HG03135 (cell line): ENCODE data around the gene NMT2.
"Not testable (repeated sequence)": the region's sequence is repeated elsewhere in the genome, so short reads cannot be mapped to it uniquely, and the experiment has no call there.

ENCODE experiments used
- ATAC-seq: cut with Tn5 transposase; IDR thresholded peaks from one replicate; pipeline ENCODE4 v1.9.1; 2021; ENCODE audit warnings: mild to moderate bottlenecking, moderate library complexity; ENCODE audit not compliant: unreplicated experiment

NMT2 gene

DNA sequence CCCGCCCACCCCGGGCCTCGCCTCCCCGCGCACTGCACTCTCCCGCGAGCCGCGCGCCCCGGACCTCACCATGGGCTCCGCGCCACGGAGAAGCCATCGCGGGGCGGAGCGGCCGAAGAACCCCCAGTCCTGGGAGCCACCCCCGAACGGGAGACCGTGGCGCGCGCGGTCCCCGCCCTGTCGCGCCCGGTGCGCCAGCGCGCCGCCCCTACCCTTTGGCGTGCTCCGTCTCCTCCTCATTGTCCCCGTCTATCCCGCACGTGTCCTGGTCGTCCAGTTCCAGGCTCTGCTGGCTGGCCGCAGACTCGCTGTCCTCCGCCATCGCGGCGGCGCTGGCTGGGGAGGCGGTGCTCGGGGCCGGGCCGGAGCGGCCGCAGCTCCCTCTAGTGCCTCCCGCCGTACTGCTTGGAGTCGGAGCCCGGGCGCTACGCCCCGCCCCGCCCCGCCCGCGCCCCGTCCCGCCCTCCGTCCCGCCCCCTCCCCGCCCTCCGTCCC lies at the start of gene NMT2:
Gene NMT2 (minus strand): TSS at position 403 of the 495 bp plus-strand sequence. CDS start 81 bp downstream, at position 322.
- ATAC-seq: peak; percentile 90

GRCh38 chr10:15216700-15217099 lies 48.2 kb upstream of the NMT2 start:
- ATAC-seq: no peak

DNA sequence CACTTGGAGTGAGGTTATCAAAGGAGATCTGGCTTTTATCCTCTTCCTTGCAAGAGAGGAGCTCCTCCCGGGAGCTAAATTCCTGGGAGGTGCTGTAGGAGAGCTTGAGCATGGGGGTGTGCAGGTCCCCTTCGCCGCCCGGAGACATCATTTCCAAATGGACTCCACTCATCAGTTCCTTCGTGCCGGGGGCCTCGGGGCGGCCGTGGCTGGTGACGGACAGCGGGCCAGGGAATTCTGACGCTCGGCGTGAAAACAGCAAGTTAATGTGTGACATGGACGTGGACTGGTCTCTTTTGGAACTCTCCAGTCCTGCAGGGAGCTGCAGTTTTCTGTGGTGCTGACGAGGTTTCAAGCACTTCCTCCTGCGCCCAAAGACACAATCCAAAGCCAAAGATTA lies 45.7 kb upstream of the NMT2 start:
- no peak for ATAC-seq

- no peak for ATAC-seq
Observed at GRCh38 chr10:15213461-15213861, 45.0 kb upstream of the NMT2 start.

DNA sequence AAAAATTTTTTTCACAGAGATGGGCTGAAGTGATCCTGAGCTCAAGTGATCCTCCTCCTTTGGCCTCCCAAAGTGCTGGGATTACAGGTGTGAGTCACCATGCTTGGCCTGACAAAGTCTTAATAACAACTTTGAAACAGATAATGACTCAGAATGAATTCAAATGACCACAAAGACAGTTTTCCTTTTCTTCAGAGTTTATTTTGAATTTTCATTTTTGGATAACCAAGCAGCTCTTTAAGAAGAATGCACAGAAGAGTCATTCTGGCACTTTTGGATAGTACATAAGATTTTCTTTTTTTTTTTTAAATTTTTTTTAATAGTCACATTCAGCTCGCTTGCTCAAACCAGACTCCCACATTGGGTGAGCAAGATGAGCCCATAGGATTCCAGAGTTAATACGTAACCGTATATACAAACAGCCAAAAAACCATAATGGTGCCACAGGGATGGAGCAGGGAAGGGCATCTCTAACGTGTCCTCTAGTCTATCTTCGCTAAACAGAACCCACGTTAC lies 43.0 kb upstream of the NMT2 start:
- ATAC-seq: no peak

- ATAC-seq: no peak
Observed at GRCh38 chr10:15210521-15210920, 42.0 kb upstream of the NMT2 start.

GRCh38 chr10:15209827-15210509 lies 41.5 kb upstream of the NMT2 start:
- ATAC-seq: no peak

GRCh38 chr10:15208221-15208620 lies 39.7 kb upstream of the NMT2 start:
- ATAC-seq: no peak

- ATAC-seq: not testable (repeated sequence)
Observed at GRCh38 chr10:15207410-15207809, 38.9 kb upstream of the NMT2 start.

DNA sequence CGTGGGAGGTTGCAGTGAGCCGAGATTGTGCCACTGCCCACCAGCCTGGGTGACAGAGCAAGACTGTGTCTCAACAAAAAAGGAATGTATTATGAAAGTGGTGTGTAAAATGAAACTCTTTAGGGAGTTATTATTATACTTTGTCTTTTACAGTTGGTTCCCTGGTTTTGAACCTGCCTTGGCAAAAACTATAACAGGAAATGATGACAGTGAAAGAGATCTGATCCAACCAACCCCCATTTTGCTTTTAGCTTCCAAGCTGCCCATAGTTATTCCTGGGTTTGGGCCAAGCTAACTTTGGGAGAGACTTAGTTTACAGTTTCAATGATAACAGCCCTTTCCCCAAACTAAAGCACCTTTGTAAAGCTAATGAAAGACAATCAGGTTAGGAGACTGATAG lies 34.1 kb upstream of the NMT2 start:
- ATAC-seq: no peak

GRCh38 chr10:15202301-15202621 lies 33.8 kb upstream of the NMT2 start:
- ATAC-seq: not testable (repeated sequence)

GRCh38 chr10:15201589-15202300 lies 33.3 kb upstream of the NMT2 start:
- no peak for ATAC-seq

GRCh38 chr10:15200626-15201025 lies 32.1 kb upstream of the NMT2 start:
- ATAC-seq: no peak

- no peak for ATAC-seq
Observed at GRCh38 chr10:15197911-15198310, 29.4 kb upstream of the NMT2 start.

- no peak for ATAC-seq
Observed at GRCh38 chr10:15197276-15197675, 28.8 kb upstream of the NMT2 start.

- no peak for ATAC-seq
Observed at GRCh38 chr10:15196021-15196834, 27.7 kb upstream of the NMT2 start.

GRCh38 chr10:15189133-15189885 lies 20.8 kb upstream of the NMT2 start:
- no peak for ATAC-seq

- no peak for ATAC-seq
Observed at GRCh38 chr10:15188603-15189002, 20.1 kb upstream of the NMT2 start.

DNA sequence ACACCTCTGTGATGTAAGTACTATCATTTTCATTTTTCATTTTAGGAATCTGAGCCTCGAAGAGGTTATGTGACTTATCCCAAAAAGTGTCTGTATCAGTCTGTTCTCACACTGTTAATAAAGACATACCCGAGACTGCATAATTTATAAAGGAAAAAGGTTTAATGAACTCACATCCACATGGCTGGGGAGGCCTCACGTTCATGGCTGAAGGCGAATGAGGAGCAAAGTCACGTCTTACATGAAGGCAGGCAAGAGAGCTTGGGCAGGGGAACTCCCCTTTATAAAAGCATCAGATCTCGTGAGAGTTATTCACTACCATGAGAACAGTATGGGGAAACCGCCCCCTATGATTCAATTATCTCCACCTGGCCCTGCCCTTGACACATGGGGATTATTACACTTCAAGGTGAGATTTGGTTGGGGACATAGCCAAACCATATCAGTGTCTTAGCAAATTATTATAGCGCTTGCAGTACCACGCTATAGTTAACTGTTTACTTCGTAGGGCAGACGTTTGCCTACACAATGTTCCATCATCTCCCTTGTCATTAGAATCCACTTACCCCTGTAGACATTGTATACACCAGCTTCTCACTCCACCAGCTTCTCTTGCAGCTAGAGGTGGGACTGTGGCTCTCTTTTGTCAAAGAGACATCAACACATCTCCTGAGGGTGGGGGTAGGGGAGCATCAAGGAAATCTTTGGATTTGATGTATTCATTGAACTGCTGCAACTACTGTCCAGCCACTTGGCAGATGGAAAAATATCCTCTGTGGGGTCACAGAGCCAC lies 15.4 kb upstream of the NMT2 start:
- ATAC-seq: no peak
